Caco-2 (cell line): ENCODE data around the gene CCL26. TPM values are rescaled to one million over a fixed set of nuclear protein-coding genes. Genes with fewer than 3 reads are reported as not detected.

ENCODE experiments used
- BruUV-seq: library from RNA; stranded (reverse); fragments of 400-500 nt; replicated peaks from 2 replicates; lab custom pipeline; 2021; lab: Mats Ljungman, UMichigan
- CTCF ChIA-PET: fragments of 300-600 bp; sonication (Branson Sonifier 250); formaldehyde crosslinking; loops from one replicate; lab custom pipeline; 2022; ENCODE audit warnings: antibody characterized with exemption; lab: Charles Lee
- POLR2A ChIA-PET: fragments of 300-600 bp; sonication (Branson Sonifier 250); formaldehyde crosslinking; loops from one replicate; lab custom pipeline; 2022; ENCODE audit warnings: antibody characterized with exemption; lab: Charles Lee
- DNase-seq, 2 experiments: peaks; one replicate each; pipeline versions ENCODE4 v3.0.0 to v3.0.0-alpha.2; 2020 to 2022
- H3K27me3 ChIP-seq: replicated peaks from 2 replicates; pipeline ENCODE4 v1.6.0; 2011; ENCODE audit warnings: low read length; ENCODE audit not compliant: control insufficient read depth, insufficient read depth
- H3K36me3 ChIP-seq: 2 replicates; pipeline ENCODE4 v1.5.1; 2011; ENCODE audit warnings: low read length; ENCODE audit not compliant: control insufficient read depth, insufficient read depth
- H3K4me1 ChIP-seq: fragments of 250-450 bp; sonication (Bioruptor Pico); 2 replicates; pipeline ENCODE4 v1.5.1; 2020; ENCODE audit warnings: mild to moderate bottlenecking
- H3K4me3 ChIP-seq: 2 replicates; pipeline ENCODE4 v1.5.1; 2011; ENCODE audit warnings: low read depth, mild to moderate bottlenecking, control low read depth, low read length
- H3K9me3 ChIP-seq: fragments of 250-450 bp; sonication (Bioruptor Pico); 2 replicates; pipeline ENCODE4 v1.5.1; 2020; ENCODE audit warnings: mild to moderate bottlenecking, moderate library complexity
- H3K27ac Mint-ChIP-seq: one replicate; pipeline ENCODE4 v1.8.0; 2022; ENCODE audit warnings: mixed read lengths; ENCODE audit not compliant: unreplicated experiment
- H3K27me3 Mint-ChIP-seq: one replicate; pipeline ENCODE4 v1.8.0; 2022; ENCODE audit warnings: mixed read lengths; ENCODE audit not compliant: insufficient read depth, unreplicated experiment
- H3K36me3 Mint-ChIP-seq: one replicate; pipeline ENCODE4 v1.8.0; 2022; ENCODE audit warnings: mild to moderate bottlenecking, mixed read lengths; ENCODE audit not compliant: insufficient read depth, unreplicated experiment
- H3K4me1 Mint-ChIP-seq: one replicate; pipeline ENCODE4 v1.8.0; 2022; ENCODE audit warnings: low read depth, mixed read lengths; ENCODE audit not compliant: unreplicated experiment
- H3K4me3 Mint-ChIP-seq: one replicate; pipeline ENCODE4 v1.8.0; 2022; ENCODE audit warnings: mild to moderate bottlenecking, moderate library complexity, mixed read lengths; ENCODE audit not compliant: unreplicated experiment
- H3K9me3 Mint-ChIP-seq: one replicate; pipeline ENCODE4 v1.8.0; 2022; ENCODE audit warnings: mixed read lengths; ENCODE audit not compliant: unreplicated experiment
- intact Hi-C: fragments of 100-400 bp; cut with micrococcal nuclease; formaldehyde crosslinking; loops from one replicate; pipeline ENCODE4 v1.10.0; 2022; ENCODE audit not compliant: unreplicated experiment
- total RNA-seq: library from RNA; stranded (reverse); gene quantifications from 2 replicates; pipeline ENCODE4 v1.2.3, GENCODE V29; 2022
- TF ChIP-seq, protein P1 (sequence below), 2 experiments: fragments of 200-600 bp in 1 of 2; IDR thresholded peaks; 1 replicate in 1 of 2; 2 replicates in 1 of 2; pipeline versions ENCODE4 v1.5.1 to v1.8.0; 2011 to 2022; ENCODE audit warnings: antibody characterized with exemption in 1 of 2, control low read depth in 1 of 2, inconsistent platforms in 1 of 2, low read depth in 1 of 2, low read length in 1 of 2, mild to moderate bottlenecking in 1 of 2, moderate library complexity in 1 of 2; ENCODE audit not compliant: insufficient read depth in 1 of 2, severe bottlenecking in 1 of 2, unreplicated experiment in 1 of 2

CCL26 gene
- total RNA-seq, 1 experiment from 2014 or later, result not detected

DNA sequence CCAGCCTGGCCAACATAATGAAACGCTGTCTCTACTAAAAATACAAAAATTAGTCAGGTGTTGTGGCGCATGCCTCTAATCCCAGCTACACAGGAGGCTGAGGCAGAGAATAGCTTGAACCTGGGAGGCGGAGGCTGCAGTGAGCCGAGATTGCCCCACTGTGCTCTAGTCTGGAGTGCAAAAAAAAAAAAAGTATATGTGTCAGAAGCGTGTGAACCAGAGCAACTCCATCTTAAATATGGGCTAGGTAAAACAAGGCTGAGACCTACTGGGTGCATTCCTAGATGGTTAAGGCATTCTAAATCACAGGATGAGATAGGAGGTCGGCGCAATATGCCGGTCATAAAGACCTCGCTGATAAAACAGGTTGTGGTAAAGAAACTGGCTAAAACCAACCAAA is 35.4 kb upstream of the CCL26 start:
- Histone ChIP-seq H3K27me3 (no peaks in the 10 kb centered on the region), H3K4me3 (no peak overlapping the region), H3K4me1 (no peaks in the 10 kb centered on the region), H3K9me3 (peaks cover 26% of the 10 kb centered on the region), H3K36me3 (no peaks in the 10 kb centered on the region)
- ChIA-PET POLR2A (no interaction called here), CTCF (no interaction called here)
- TF ChIP-seq, protein P1, sequence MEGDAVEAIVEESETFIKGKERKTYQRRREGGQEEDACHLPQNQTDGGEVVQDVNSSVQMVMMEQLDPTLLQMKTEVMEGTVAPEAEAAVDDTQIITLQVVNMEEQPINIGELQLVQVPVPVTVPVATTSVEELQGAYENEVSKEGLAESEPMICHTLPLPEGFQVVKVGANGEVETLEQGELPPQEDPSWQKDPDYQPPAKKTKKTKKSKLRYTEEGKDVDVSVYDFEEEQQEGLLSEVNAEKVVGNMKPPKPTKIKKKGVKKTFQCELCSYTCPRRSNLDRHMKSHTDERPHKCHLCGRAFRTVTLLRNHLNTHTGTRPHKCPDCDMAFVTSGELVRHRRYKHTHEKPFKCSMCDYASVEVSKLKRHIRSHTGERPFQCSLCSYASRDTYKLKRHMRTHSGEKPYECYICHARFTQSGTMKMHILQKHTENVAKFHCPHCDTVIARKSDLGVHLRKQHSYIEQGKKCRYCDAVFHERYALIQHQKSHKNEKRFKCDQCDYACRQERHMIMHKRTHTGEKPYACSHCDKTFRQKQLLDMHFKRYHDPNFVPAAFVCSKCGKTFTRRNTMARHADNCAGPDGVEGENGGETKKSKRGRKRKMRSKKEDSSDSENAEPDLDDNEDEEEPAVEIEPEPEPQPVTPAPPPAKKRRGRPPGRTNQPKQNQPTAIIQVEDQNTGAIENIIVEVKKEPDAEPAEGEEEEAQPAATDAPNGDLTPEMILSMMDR (IDR thresholded peaks at IDR 0.05; ENCODE audit: insufficient read depth in 1 of 2, low read depth in 1 of 2, low read length in 1 of 2, severe bottlenecking in 1 of 2, unreplicated experiment in 1 of 2), result no peak
- Mint-ChIP-seq H3K4me3 (no peak overlapping the region), H3K36me3 (no peaks in the 10 kb centered on the region), H3K9me3 (peaks cover 22% of the 10 kb centered on the region), H3K4me1 (no peaks in the 10 kb centered on the region), H3K27me3 (no peaks in the 10 kb centered on the region), H3K27ac (no peak overlapping the region)
- no TSS peak for BruUV-seq
- DNase-seq, result no peak
- intact Hi-C loops, result no loop called here

DNA sequence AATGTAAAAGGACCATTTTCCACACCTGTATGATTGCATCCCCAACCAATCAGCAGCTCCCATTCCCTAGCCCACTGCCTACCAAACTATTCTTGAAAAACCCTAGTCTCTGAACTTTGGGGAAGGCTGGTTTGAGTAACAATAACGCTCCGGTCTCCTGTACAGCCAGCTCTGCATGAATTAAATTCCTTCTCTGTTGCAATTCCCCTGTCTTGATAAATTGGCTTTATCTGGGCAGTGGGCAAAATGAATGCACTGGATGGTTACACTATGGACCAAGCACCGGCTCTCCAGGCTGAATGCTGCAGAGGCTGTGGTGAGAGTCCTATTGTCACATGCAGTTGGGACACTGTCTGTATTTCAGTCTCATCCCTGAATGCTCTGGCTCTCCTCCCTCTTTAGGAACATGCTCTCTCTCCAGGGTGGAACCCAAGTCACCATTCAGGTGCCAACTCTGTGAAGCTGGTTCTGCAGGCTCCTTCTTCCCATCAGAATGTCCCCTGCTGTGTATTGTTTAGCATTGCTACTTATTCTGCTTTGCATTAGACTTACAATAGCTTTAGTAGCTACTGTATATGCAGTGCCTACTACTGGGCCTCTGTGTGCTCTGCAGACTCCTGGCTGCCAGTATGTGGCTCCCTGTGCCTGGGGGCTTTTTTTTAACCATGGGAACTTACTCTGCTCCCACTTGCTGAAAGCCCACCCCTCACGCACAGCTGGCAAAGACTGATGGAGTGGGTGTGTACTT is 34.7 kb upstream of the CCL26 start:
- Histone ChIP-seq H3K4me3 (no peak overlapping the region), H3K27me3 (no peaks in the 10 kb centered on the region), H3K36me3 (no peaks in the 10 kb centered on the region), H3K4me1 (no peaks in the 10 kb centered on the region), H3K9me3 (peaks cover 26% of the 10 kb centered on the region)
- Mint-ChIP-seq H3K27ac (no peak overlapping the region), H3K4me1 (no peaks in the 10 kb centered on the region), H3K9me3 (peaks cover 22% of the 10 kb centered on the region), H3K36me3 (no peaks in the 10 kb centered on the region), H3K4me3 (no peak overlapping the region), H3K27me3 (no peaks in the 10 kb centered on the region)
- CTCF ChIA-PET, result no interaction called here
- POLR2A ChIA-PET, result no interaction called here
- TF ChIP-seq, protein P1 (IDR thresholded peaks at IDR 0.05; ENCODE audit: insufficient read depth in 1 of 2, low read depth in 1 of 2, low read length in 1 of 2, severe bottlenecking in 1 of 2, unreplicated experiment in 1 of 2), result no peak
- intact Hi-C loops, result no loop called here
- no peak for DNase-seq
- no TSS peak for BruUV-seq

DNA sequence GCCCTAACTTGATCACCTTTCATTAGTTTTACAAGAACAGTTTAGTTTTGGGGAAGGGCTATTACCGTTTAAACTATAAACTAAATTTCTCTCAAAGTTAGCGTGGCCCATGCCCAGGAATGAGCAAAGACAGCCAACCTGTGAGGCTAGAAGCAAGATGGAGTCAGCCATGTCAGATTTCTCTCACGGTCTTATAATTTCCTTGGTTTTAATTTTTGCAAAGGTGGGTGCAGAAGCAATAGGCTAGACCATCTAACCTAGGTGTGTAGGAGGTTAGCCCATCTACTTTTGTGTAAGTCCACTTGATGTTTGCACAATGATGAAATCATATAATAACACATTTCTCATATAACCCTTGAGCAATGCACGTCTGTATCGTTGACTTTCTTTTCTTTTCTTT is 32.7 kb upstream of the CCL26 start:
- Mint-ChIP-seq H3K27ac (no peak overlapping the region), H3K4me3 (no peak overlapping the region), H3K36me3 (no peaks in the 10 kb centered on the region), H3K4me1 (no peaks in the 10 kb centered on the region), H3K9me3 (peaks cover 22% of the 10 kb centered on the region), H3K27me3 (no peaks in the 10 kb centered on the region)
- intact Hi-C loops, result no loop called here
- H3K36me3 ChIP-seq, result no peaks in the 10 kb centered on the region
- no peaks in the 10 kb centered on the region for H3K4me1 ChIP-seq
- CTCF ChIA-PET, result no interaction called here
- H3K9me3 ChIP-seq, result peaks cover 26% of the 10 kb centered on the region
- POLR2A ChIA-PET, result interaction anchor here (0.5 kb wide), 1 partner anchor 37 kb away, joined by 4 read pairs; no protein-coding TSS in a partner anchor
- H3K27me3 ChIP-seq, result no peaks in the 10 kb centered on the region
- no TSS peak for BruUV-seq
- H3K4me3 ChIP-seq, result no peak overlapping the region
- TF ChIP-seq, protein P1 (IDR thresholded peaks at IDR 0.05; ENCODE audit: insufficient read depth in 1 of 2, low read depth in 1 of 2, low read length in 1 of 2, severe bottlenecking in 1 of 2, unreplicated experiment in 1 of 2), result no peak
- no peak for DNase-seq
